ENCODE data around the gene NKD2. TPM values are rescaled to one million over a fixed set of nuclear protein-coding genes. Genes with fewer than 3 reads are reported as not detected.

Gene NKD2
- total RNA-seq, 1 donor from 2014 or later, result 3.7 TPM

DNA sequence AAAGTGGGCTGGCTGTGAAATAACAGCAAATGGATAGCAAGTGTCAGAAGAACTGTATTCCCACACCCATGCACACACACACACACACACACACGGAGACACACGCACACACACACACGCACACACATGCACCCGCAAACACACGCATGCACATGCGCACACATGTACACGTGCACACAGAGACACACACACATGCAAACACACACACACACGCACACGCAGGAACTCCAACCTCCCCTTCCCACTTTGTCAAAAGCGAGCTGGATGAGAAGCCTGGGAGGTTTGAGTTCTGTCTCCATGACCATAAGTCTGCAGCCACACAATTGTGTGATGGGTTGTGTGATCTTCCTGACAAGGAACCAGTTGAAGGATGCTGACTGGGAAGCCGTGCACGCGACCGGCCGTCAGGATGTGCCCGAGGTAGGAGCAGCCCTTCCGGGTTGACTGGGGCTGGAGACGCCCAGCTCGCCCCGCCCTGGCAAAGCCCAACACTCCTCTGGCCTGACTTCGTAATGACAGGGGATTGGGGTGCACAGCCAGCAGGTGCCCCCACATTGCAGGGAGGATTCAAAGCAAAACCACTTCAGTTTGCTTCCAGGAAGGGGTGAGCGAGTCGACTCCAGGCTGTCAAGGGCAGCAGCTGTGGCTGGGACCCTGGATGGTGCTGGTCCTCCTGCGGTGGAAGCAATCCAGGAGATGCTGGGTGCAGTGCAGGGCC, 29.3 kb upstream of the NKD2 start:
- TF ChIP-seq, protein P1, sequence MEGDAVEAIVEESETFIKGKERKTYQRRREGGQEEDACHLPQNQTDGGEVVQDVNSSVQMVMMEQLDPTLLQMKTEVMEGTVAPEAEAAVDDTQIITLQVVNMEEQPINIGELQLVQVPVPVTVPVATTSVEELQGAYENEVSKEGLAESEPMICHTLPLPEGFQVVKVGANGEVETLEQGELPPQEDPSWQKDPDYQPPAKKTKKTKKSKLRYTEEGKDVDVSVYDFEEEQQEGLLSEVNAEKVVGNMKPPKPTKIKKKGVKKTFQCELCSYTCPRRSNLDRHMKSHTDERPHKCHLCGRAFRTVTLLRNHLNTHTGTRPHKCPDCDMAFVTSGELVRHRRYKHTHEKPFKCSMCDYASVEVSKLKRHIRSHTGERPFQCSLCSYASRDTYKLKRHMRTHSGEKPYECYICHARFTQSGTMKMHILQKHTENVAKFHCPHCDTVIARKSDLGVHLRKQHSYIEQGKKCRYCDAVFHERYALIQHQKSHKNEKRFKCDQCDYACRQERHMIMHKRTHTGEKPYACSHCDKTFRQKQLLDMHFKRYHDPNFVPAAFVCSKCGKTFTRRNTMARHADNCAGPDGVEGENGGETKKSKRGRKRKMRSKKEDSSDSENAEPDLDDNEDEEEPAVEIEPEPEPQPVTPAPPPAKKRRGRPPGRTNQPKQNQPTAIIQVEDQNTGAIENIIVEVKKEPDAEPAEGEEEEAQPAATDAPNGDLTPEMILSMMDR (IDR thresholded peaks at IDR 0.05; ENCODE audit: borderline replicate concordance), result no peak
- H3K4me1 ChIP-seq, result peaks cover 17% of the 10 kb centered on the region
- H3K9me3 ChIP-seq (replicated peaks), result no peaks in the 10 kb centered on the region
- intact Hi-C loops (cut with micrococcal nuclease), result no loop called here
- H3K27ac ChIP-seq (replicated peaks), result no peak overlapping the region
- no peak for DNase-seq
- peaks cover 9% of the 10 kb centered on the region for H3K27me3 ChIP-seq (ENCODE audit: low read depth)
- H3K4me3 ChIP-seq, result no peak overlapping the region
- no peaks in the 10 kb centered on the region for H3K36me3 ChIP-seq

- Histone ChIP-seq H3K27ac (replicated peaks) (peak overlapping the region; percentile 6), H3K4me3 (no peak overlapping the region), H3K9me3 (replicated peaks) (no peaks in the 10 kb centered on the region), H3K4me1 (peaks cover 17% of the 10 kb centered on the region), H3K36me3 (no peaks in the 10 kb centered on the region), H3K27me3 (ENCODE audit: low read depth) (peaks cover 9% of the 10 kb centered on the region)
- intact Hi-C loops (cut with micrococcal nuclease), result loop anchor here (10.0 kb wide), 1 partner anchor 155 kb away; no protein-coding TSS in a partner anchor
- TF ChIP-seq, protein P1 (IDR thresholded peaks at IDR 0.05; ENCODE audit: borderline replicate concordance), result no peak
- DNase-seq, result no peak
Observed at GRCh38 chr5:980001-980588, 28.5 kb upstream of the NKD2 start.

- H3K4me3 ChIP-seq, result no peak overlapping the region
- intact Hi-C loops (cut with micrococcal nuclease), result loop anchor here (10.0 kb wide), 1 partner anchor 154 kb away; no protein-coding TSS in a partner anchor
- TF ChIP-seq, protein P1 (IDR thresholded peaks at IDR 0.05; ENCODE audit: borderline replicate concordance), result no peak
- peaks cover 9% of the 10 kb centered on the region for H3K27me3 ChIP-seq (ENCODE audit: low read depth)
- H3K36me3 ChIP-seq, result no peaks in the 10 kb centered on the region
- H3K27ac ChIP-seq (replicated peaks), result peak overlapping the region; percentile 6
- peaks cover 17% of the 10 kb centered on the region for H3K4me1 ChIP-seq
- no peak for DNase-seq
- H3K9me3 ChIP-seq (replicated peaks), result no peaks in the 10 kb centered on the region
Observed at GRCh38 chr5:980966-981365, 27.6 kb upstream of the NKD2 start.

GRCh38 chr5:981456-981855, 27.1 kb upstream of the NKD2 start:
- Histone ChIP-seq H3K27me3 (ENCODE audit: low read depth) (peaks cover 9% of the 10 kb centered on the region), H3K4me3 (no peak overlapping the region), H3K27ac (replicated peaks) (no peak overlapping the region), H3K9me3 (replicated peaks) (no peaks in the 10 kb centered on the region), H3K4me1 (peaks cover 17% of the 10 kb centered on the region), H3K36me3 (no peaks in the 10 kb centered on the region)
- no peak for DNase-seq
- intact Hi-C loops (cut with micrococcal nuclease), result loop anchor here (10.0 kb wide), 1 partner anchor 153 kb away; no protein-coding TSS in a partner anchor
- TF ChIP-seq, protein P1 (IDR thresholded peaks at IDR 0.05; ENCODE audit: borderline replicate concordance), result no peak

DNA sequence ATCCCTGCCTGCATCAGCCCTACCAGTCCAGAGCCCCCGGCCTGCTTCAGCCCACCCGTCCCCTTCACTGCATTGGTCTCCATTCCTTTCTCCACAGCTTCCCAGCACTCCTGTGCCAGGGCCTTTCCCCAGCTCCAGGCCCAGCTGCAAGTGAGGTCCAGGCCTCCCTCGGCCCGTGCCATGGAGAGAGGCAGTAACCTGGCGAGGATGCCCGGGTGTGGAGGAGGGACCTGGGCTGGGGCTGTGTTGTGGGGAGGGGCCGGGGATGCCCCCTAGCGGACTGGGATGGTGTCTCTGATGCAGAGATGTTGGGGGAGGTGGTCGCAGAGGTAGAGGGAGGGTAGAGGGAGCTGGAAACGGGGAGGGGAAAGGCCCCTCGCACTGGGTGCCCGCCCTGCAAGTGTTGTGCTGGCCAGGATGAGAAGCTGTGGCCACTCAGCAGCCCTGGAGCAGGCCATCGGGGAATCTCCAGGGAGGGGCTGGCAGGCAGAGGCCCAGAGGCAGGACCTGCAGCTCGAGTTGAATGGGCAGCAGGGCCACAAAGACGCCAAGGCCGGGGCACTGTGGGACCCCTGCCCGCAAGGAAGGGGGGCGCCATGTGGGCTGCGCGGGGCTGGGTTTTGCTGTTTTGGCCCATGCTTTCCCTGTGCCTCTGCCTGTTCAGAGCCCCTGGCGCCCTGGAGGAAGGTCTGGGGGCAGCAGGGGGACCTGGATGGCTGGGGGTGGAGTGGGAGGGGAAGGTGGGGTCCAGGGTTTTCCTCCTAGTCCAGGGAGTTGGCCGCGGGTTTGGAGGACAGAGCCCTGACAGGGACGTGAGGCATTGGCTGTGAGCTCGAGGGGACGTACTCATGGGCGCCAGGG, 26.0 kb upstream of the NKD2 start:
- intact Hi-C loops (cut with micrococcal nuclease), result loop anchor here (10.0 kb wide), 1 partner anchor 152 kb away; no protein-coding TSS in a partner anchor
- TF ChIP-seq, protein P1 (IDR thresholded peaks at IDR 0.05; ENCODE audit: borderline replicate concordance), result no peak
- no peak overlapping the region for H3K4me3 ChIP-seq
- peaks cover 9% of the 10 kb centered on the region for H3K27me3 ChIP-seq (ENCODE audit: low read depth)
- H3K27ac ChIP-seq (replicated peaks), result no peak overlapping the region
- H3K36me3 ChIP-seq, result no peaks in the 10 kb centered on the region
- DNase-seq, result no peak
- peaks cover 5% of the 10 kb centered on the region for H3K9me3 ChIP-seq (replicated peaks)
- H3K4me1 ChIP-seq, result peaks cover 17% of the 10 kb centered on the region

All from left ventricle myocardium inferior (tissue), 1 donor.